ENCODE results near the gene ARRDC1.
"Not testable (repeated sequence)": the region's sequence is repeated elsewhere in the genome, so short reads cannot be mapped to it uniquely, and the experiment has no call there.

Gene ARRDC1

GRCh38 chr9:137620048-137620405, 14.5 kb downstream of the ARRDC1 start:
- Histone ChIP-seq H3K9me2 (replicated peaks; ENCODE audit: control insufficient read depth, low read length) (no peaks in the 10 kb centered on the region), H3K4me2 (ENCODE audit: low read length) (peak overlapping the region; percentile 87), H3F3A (ENCODE audit: control insufficient read depth, insufficient read depth) (peaks cover 8% of the 10 kb centered on the region), H3K4me1 (ENCODE audit: control insufficient read depth, low read length) (peaks cover 63% of the 10 kb centered on the region), H3K4me3 (ENCODE audit: low read length) (peak overlapping the region; percentile 97), H4K20me1 (ENCODE audit: control insufficient read depth, insufficient read depth, low read depth, low read length) (no peaks in the 10 kb centered on the region; the same call in 1 of the 2 replicates), H3K27ac (ENCODE audit: low read depth, low read length) (peak overlapping the region; percentile 76), H3K9me3 (ENCODE audit: control insufficient read depth, insufficient read depth, low read length) (no peaks in the 10 kb centered on the region), H3K27me3 (ENCODE audit: control insufficient read depth, low read length) (no peaks in the 10 kb centered on the region), H3K36me3 (ENCODE audit: control insufficient read depth, low read length) (peaks cover 82% of the 10 kb centered on the region), H3K79me2 (ENCODE audit: control insufficient read depth, low read length) (peaks cover 91% of the 10 kb centered on the region)
- TF ChIP-seq EZH2phosphoT487 (IDR thresholded peaks at IDR 0.05; ENCODE audit: borderline replicate concordance, low read length) (no peak), CTCF (IDR thresholded peaks at IDR 0.05; ENCODE audit: low read depth, low read length, poor library complexity, severe bottlenecking) (no peak)

GRCh38 chr9:137620581-137620980, 15.1 kb downstream of the ARRDC1 start:
- Histone ChIP-seq H3K36me3 (ENCODE audit: control insufficient read depth, low read length) (peaks cover 79% of the 10 kb centered on the region), H3K4me3 (ENCODE audit: low read length) (peak overlapping the region; percentile 97), H4K20me1 (ENCODE audit: control insufficient read depth, insufficient read depth, low read depth, low read length) (no peaks in the 10 kb centered on the region; the same call in 1 of the 2 replicates), H3K9me3 (ENCODE audit: control insufficient read depth, insufficient read depth, low read length) (no peaks in the 10 kb centered on the region), H3K4me2 (ENCODE audit: low read length) (peak overlapping the region; percentile 87), H3K9me2 (replicated peaks; ENCODE audit: control insufficient read depth, low read length) (no peaks in the 10 kb centered on the region), H3K27ac (ENCODE audit: low read depth, low read length) (peak overlapping the region; percentile 41), H3F3A (ENCODE audit: control insufficient read depth, insufficient read depth) (peaks cover 14% of the 10 kb centered on the region), H3K4me1 (ENCODE audit: control insufficient read depth, low read length) (peaks cover 68% of the 10 kb centered on the region), H3K79me2 (ENCODE audit: control insufficient read depth, low read length) (peaks cover 94% of the 10 kb centered on the region), H3K27me3 (ENCODE audit: control insufficient read depth, low read length) (no peaks in the 10 kb centered on the region)
- no peak for TF ChIP-seq CTCF (IDR thresholded peaks at IDR 0.05; ENCODE audit: low read depth, low read length, poor library complexity, severe bottlenecking)
- no peak for TF ChIP-seq EZH2phosphoT487 (IDR thresholded peaks at IDR 0.05; ENCODE audit: borderline replicate concordance, low read length)

GRCh38 chr9:137621131-137621757, 15.8 kb downstream of the ARRDC1 start:
- peaks cover 95% of the 10 kb centered on the region for H3K79me2 ChIP-seq (ENCODE audit: control insufficient read depth, low read length)
- no peaks in the 10 kb centered on the region for H3K9me3 ChIP-seq (ENCODE audit: control insufficient read depth, insufficient read depth, low read length)
- H4K20me1 ChIP-seq (ENCODE audit: control insufficient read depth, insufficient read depth, low read depth, low read length), result no peaks in the 10 kb centered on the region; the same call in 1 of the 2 replicates
- peaks cover 15% of the 10 kb centered on the region for H3F3A ChIP-seq (ENCODE audit: control insufficient read depth, insufficient read depth)
- TF ChIP-seq EZH2phosphoT487 (IDR thresholded peaks at IDR 0.05; ENCODE audit: borderline replicate concordance, low read length), result no peak
- TF ChIP-seq CTCF (IDR thresholded peaks at IDR 0.05; ENCODE audit: low read depth, low read length, poor library complexity, severe bottlenecking), result peak; percentile 57
- no peaks in the 10 kb centered on the region for H3K9me2 ChIP-seq (replicated peaks; ENCODE audit: control insufficient read depth, low read length)
- H3K36me3 ChIP-seq (ENCODE audit: control insufficient read depth, low read length), result peaks cover 74% of the 10 kb centered on the region
- peak overlapping the region; percentile 87 for H3K4me2 ChIP-seq (ENCODE audit: low read length)
- peak overlapping the region; percentile 97 for H3K4me3 ChIP-seq (ENCODE audit: low read length)
- no peaks in the 10 kb centered on the region for H3K27me3 ChIP-seq (ENCODE audit: control insufficient read depth, low read length)
- peaks cover 75% of the 10 kb centered on the region for H3K4me1 ChIP-seq (ENCODE audit: control insufficient read depth, low read length)
- peak overlapping the region; percentile 41 for H3K27ac ChIP-seq (ENCODE audit: low read depth, low read length)

GRCh38 chr9:137622211-137622610, 16.7 kb downstream of the ARRDC1 start:
- H3K27me3 ChIP-seq (ENCODE audit: control insufficient read depth, low read length); H3K9me2 ChIP-seq (replicated peaks; ENCODE audit: control insufficient read depth, low read length); H3K9me3 ChIP-seq (ENCODE audit: control insufficient read depth, insufficient read depth, low read length); H3K4me3 ChIP-seq (ENCODE audit: low read length); H4K20me1 ChIP-seq (ENCODE audit: control insufficient read depth, insufficient read depth, low read depth, low read length): not testable (repeated sequence)
- 0 out of 2 replicates have a peak overlapping the region, but pooled peaks have one; percentile 4 for H3K27ac ChIP-seq (ENCODE audit: low read depth, low read length)
- H3K4me2 ChIP-seq (ENCODE audit: low read length), result peak overlapping the region; percentile 21; the same call in 1 of the 2 replicates
- peaks cover 74% of the 10 kb centered on the region for H3K36me3 ChIP-seq (ENCODE audit: control insufficient read depth, low read length)
- H3K4me1 ChIP-seq (ENCODE audit: control insufficient read depth, low read length), result peaks cover 75% of the 10 kb centered on the region
- H3K79me2 ChIP-seq (ENCODE audit: control insufficient read depth, low read length), result peaks cover 95% of the 10 kb centered on the region
- peaks cover 16% of the 10 kb centered on the region for H3F3A ChIP-seq (ENCODE audit: control insufficient read depth, insufficient read depth)

Data from DOHH2 (cell line).